ENCODE measurements around the gene BRAF.
"Not testable (repeated sequence)": the region's sequence is repeated elsewhere in the genome, so short reads cannot be mapped to it uniquely, and the experiment has no call there.

Gene BRAF

GRCh38 chr7:140774371-140774770 is 150.4 kb downstream of the BRAF start:
- in situ Hi-C loops (cut with MboI; ENCODE audit: low sequenced_read_pairs), result no loop called here

- in situ Hi-C loops (cut with MboI; ENCODE audit: low sequenced_read_pairs), result no loop called here
Observed at GRCh38 chr7:140773104-140773503, 151.6 kb downstream of the BRAF start.

- in situ Hi-C loops (cut with MboI; ENCODE audit: low sequenced_read_pairs), result no loop called here
Observed at GRCh38 chr7:140771826-140772225, 152.9 kb downstream of the BRAF start.

GRCh38 chr7:140769852-140770251 is 154.9 kb downstream of the BRAF start:
- in situ Hi-C loops (cut with MboI; ENCODE audit: low sequenced_read_pairs), result no loop called here

GRCh38 chr7:140767418-140767817 is 157.3 kb downstream of the BRAF start:
- in situ Hi-C loops (cut with MboI; ENCODE audit: low sequenced_read_pairs), result no loop called here

- in situ Hi-C loops (cut with MboI; ENCODE audit: low sequenced_read_pairs), result not testable (repeated sequence)
Observed at GRCh38 chr7:140765441-140765840, 159.3 kb downstream of the BRAF start.

GRCh38 chr7:140763166-140763565 is 161.6 kb downstream of the BRAF start:
- in situ Hi-C loops (cut with MboI; ENCODE audit: low sequenced_read_pairs), result not testable (repeated sequence)

GRCh38 chr7:140761375-140761774 is 163.4 kb downstream of the BRAF start:
- in situ Hi-C loops (cut with MboI; ENCODE audit: low sequenced_read_pairs), result not testable (repeated sequence)

- in situ Hi-C loops (cut with MboI; ENCODE audit: low sequenced_read_pairs), result no loop called here
Observed at GRCh38 chr7:140754506-140754905, 170.2 kb downstream of the BRAF start.

GRCh38 chr7:140752533-140752932 is 172.2 kb downstream of the BRAF start:
- in situ Hi-C loops (cut with MboI; ENCODE audit: low sequenced_read_pairs), result no loop called here

GRCh38 chr7:140746751-140747150 is 178.0 kb downstream of the BRAF start:
- in situ Hi-C loops (cut with MboI; ENCODE audit: low sequenced_read_pairs), result no loop called here

GRCh38 chr7:140745266-140746058 is 179.3 kb downstream of the BRAF start:
- in situ Hi-C loops (cut with MboI; ENCODE audit: low sequenced_read_pairs), result no loop called here

GRCh38 chr7:140744005-140744404 is 180.7 kb downstream of the BRAF start:
- in situ Hi-C loops (cut with MboI; ENCODE audit: low sequenced_read_pairs), result no loop called here

GRCh38 chr7:140743255-140743654 is 181.5 kb downstream of the BRAF start:
- in situ Hi-C loops (cut with MboI; ENCODE audit: low sequenced_read_pairs), result not testable (repeated sequence)

- in situ Hi-C loops (cut with MboI; ENCODE audit: low sequenced_read_pairs), result no loop called here
Observed at GRCh38 chr7:140738280-140738679, 186.4 kb downstream of the BRAF start.

GRCh38 chr7:140734729-140735128 is 190.0 kb downstream of the BRAF start:
- in situ Hi-C loops (cut with MboI; ENCODE audit: low sequenced_read_pairs), result no loop called here

GRCh38 chr7:140734096-140734495 is 190.6 kb downstream of the BRAF start:
- in situ Hi-C loops (cut with MboI; ENCODE audit: low sequenced_read_pairs), result no loop called here

- in situ Hi-C loops (cut with MboI; ENCODE audit: low sequenced_read_pairs), result no loop called here
Observed at GRCh38 chr7:140732416-140732815, 192.3 kb downstream of the BRAF start.

- in situ Hi-C loops (cut with MboI; ENCODE audit: low sequenced_read_pairs), result no loop called here
Observed at GRCh38 chr7:140726281-140726680, 198.4 kb downstream of the BRAF start.

GRCh38 chr7:140724706-140725105 is 200.0 kb downstream of the BRAF start:
- in situ Hi-C loops (cut with MboI; ENCODE audit: low sequenced_read_pairs), result no loop called here

GRCh38 chr7:140723574-140723973 is 201.2 kb downstream of the BRAF start:
- in situ Hi-C loops (cut with MboI; ENCODE audit: low sequenced_read_pairs), result no loop called here

- in situ Hi-C loops (cut with MboI; ENCODE audit: low sequenced_read_pairs), result no loop called here
Observed at GRCh38 chr7:140723006-140723405, 201.7 kb downstream of the BRAF start.

GRCh38 chr7:140722254-140722653 is 202.5 kb downstream of the BRAF start:
- in situ Hi-C loops (cut with MboI; ENCODE audit: low sequenced_read_pairs), result no loop called here
